IPS-NIHi7 (cell line): ENCODE results near the gene ELP4.
A peak's percentile ranks its signal among the peaks of the same experiment; 100 is the strongest.
"Not testable (repeated sequence)": the region's sequence is repeated elsewhere in the genome, so short reads cannot be mapped to it uniquely, and the experiment has no call there.

Source experiments
- DNase-seq: peaks from one replicate; pipeline ENCODE4 v3.0.0; 2012; ENCODE audit warnings: mixed read lengths; ENCODE audit errors: extremely low spot score

ELP4 gene

DNA sequence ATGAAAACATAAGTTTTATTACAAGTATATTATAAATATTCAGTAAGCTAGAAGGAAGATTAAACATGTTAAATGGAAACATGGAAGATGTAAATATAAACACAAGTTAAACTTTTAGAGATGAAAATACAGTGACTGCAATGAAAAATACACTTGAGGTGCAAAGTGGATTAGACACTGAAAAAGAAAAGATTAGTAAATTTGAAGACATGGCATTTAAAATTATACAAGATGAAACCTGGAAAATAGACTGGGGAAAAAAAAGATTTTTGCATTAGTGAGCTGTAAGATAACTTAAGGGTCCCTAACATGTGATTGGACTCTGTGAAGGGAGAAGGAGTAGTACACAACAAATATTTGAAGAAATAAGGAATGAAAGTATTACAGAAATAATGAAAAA is 33.3 kb downstream of the ELP4 start:
- DNase-seq: no peak

DNA sequence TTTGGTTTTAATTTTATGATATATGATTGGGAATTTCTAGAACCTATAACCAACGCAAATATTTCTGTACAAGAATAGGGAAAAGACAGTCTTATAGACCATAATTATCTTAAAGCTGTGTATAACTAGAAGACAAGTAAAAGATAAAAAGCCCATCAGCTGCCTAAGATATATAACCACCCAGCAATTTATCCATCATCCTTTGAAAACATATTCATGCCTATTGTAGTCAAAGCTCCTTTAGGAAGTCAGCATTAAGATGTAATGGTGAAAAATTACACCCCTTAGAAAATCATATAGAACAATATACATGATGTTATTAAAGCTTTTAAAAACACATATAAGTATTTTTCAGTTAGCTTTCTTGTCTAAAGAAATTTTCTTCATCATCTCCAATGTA is 46.4 kb downstream of the ELP4 start:
- DNase-seq: no peak

DNA sequence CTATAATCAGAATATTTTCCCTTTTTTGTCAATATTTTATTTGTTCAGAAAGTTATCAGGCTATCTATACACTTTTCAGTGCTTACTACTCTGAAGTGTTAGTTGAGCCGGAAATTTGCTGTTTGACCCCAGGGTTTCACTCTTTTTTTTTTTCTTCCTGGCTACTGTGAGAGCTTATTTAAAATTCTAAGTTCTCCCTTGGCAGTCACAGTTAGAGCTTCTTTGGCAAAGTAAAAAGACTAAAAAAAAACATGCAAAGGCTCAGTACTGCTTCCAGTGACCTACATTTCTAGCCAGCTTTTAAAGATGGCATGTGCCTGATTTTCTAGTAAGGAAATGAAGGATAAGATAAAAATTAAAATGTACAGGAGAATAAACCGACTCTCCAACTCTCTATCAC is 48.4 kb downstream of the ELP4 start:
- peak; percentile 8 for DNase-seq

DNA sequence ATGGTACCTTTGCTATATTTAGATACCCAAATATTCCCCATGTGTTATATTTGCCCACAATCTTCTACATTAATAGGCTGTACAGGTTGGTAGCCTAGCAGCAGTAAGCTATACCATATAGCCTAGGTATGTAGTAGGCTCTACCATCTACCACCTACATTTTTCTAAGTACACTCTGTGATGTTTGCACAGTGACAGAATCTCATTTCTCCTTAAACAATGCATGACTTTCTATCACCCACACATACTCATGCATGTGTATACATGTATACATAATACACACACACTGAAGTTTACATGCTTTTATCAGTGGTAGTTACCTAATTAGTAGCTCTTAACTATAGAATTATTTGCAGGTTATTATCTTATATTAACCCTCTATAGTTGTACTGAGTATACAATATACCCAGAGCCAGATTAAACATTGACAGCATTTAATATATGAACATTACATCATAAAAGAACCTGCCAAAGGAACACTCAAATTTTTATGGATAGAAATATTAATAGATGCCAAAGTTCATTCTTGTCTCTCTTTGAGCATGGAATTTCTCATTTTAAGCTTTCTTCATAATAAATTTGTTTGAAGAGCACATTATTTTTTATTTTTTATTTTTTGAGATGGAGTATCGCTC is 51.4 kb downstream of the ELP4 start:
- DNase-seq: no peak

DNA sequence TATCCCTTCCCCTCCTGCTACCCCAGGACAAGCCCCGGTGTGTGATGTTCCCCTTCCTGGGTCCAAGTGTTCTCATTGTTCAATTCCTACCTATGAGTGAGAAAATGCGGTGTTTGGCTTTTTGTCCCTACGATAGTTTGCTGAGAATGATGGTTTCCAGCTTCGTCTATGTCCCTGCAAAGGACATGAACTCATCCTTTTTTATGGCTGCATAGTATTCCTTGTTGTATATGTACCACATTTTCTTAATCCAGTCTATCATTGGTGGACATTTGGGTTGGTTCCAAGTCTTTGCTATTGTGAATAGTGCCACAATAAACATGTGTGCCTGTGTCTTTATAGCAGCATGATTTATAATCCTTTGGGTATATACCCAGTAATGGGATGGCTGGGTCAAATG is 55.0 kb downstream of the ELP4 start:
- DNase-seq: not testable (repeated sequence)

DNA sequence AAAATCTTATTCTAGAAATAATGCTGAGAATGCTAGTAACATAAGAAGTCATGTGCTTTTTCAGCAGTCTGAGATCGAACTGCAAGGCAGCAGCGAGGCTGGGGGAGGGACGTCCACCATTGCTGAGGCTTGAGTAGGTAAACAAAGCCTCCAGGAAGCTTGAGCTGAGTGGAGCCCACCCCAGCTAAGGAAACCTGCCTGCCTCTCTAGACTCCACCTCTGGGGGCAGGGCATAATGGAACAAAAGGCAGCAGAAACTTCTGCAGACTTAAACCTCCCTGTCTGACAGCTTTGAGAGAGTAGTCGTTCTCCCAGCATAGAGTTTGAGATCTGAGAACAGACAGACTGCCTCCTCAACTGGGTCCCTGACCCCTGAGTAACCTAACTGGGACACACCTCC is 64.6 kb downstream of the ELP4 start:
- peak; percentile 20 for DNase-seq

DNA sequence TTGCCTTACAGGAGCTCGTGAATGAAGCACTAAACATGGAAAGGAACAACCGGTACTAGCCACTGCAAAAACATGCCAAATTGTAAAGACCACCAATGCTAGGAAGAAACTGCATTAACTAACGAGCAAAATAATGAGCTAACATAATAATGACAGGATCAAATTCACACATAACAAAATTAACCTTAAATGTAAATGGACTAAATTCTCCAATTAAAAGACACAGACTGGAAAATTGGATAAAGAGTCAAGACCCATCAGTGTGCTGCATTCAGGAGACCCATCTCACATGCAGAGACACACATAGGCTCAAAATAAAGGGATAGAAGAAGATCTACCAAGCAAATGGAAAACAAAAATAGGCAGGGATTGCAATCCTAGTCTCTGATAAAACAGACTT is 66.2 kb downstream of the ELP4 start:
- DNase-seq: not testable (repeated sequence)

DNA sequence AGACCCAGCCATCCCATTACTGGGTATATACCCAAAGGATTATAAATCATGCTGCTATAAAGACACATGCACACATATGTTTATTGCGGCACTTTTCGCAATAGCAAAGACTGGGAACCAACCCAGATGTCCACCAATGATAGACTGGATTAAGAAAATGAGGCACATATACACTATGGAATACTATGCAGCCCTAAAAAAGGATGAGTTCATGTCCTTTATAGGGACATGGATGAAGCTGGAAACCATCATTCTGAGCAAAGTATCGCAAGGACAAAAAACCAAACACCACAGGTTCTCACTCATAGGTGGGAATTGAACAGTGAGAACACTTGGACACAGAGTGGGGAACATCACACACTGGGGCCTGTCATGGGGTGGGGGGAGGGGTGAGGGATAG is 69.8 kb downstream of the ELP4 start:
- DNase-seq: not testable (repeated sequence)

DNA sequence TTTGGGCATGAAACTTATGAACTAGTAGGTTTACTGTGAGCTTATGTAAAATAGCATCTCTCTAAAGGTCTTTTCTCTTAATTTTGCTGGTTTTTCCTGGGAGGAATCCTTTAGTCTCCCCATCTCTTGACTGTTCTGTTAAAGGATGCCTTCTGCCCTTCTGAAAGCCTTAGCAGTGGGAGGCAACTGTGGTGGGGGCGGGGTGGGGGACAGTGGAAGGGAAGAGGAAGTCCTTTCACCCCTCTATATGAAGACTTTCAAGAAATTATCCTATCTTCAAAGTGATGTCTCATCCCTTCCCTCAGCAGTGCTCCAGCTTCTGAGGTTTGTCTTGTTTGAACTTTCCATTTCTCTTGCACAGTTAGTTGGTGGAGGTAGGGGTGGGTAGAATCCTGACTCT is 73.1 kb downstream of the ELP4 start:
- peak; percentile 12 for DNase-seq

DNA sequence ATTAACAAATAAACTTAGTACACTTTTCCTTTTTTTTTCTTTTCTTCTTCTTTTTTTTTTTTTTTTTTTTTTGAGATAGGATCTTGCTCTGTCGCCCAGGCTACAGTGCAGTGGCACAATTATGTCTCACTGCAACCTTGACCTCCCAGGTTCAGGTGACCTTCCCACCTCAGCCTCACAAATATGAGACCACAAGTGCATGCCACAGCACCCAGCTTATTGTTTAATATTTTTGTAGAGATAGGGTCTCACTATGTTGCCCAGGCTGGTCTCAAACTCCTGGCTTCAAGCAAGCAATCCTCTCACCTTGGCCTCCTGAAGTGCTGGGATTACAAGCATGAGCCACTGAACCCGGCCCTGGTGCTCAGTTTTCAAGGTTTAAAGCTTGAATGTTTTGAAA is 88.9 kb downstream of the ELP4 start:
- no peak for DNase-seq

DNA sequence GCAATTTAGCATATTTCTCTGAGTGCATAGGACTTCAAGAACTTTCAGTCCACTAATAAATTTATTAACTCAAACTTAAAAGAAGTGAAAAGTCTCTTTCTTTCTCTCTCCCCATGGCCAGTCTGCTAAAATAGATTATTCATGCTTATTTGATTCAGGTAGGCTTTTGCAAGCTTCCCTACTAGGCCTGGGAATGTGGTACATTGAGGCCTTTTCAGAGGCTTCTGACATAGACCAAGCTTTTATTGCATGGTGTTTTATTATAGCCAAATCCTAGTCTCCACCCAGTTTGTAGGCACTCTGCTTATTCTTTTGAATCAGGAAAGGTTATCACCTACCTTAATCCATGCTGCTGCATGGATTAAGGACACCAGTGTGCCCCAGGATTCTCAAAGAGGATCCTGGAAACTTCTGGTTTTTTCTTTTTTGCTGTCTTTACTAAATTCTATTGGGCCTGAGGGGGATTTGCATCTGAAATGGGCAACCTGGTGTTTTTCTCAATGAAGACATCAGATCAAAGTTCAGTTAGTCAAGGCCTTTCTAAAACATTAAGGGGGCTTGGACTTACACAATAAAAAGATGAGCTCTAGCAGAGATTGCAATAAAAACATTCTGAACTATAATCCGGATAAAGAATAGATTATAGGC is 92.2 kb downstream of the ELP4 start:
- no peak for DNase-seq

DNA sequence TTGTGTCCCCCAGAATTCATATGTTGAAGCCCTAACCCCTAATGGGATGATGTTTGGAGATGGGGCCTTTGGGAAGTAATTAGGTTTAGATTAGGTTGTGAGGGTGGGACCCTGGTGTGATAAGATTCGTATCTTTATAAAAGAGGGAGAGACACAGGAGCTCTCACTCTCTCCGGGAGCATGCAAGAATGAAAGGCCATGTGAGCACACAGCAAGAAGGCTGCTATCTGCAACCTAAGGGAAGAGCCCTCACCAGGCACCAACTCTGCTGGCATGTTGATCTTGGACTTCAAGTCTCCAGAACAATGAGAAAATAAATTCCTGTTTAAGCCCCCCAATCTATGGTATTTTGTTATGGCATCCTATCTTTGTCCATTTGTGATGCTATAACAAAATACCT is 97.3 kb downstream of the ELP4 start:
- no peak for DNase-seq

DNA sequence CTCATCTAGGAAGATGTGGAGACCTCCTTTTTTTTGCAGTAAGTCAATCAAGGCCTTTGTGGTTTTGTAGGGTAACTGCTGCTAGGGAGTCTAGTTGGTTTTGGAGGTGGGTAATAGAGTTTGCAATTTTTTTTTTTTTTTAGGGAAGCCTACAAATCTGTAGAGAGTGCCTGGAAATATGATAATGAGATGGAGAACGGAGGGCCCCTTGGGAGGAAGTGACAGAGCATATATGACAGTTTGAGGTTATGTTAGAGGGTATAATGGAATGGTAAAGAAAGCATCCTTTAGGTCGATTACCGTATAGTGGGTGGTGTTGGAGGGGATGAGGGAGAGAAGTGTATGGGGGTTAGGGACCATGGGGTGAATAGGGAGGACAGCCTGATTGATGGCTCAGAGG is 98.3 kb downstream of the ELP4 start:
- no peak for DNase-seq

DNA sequence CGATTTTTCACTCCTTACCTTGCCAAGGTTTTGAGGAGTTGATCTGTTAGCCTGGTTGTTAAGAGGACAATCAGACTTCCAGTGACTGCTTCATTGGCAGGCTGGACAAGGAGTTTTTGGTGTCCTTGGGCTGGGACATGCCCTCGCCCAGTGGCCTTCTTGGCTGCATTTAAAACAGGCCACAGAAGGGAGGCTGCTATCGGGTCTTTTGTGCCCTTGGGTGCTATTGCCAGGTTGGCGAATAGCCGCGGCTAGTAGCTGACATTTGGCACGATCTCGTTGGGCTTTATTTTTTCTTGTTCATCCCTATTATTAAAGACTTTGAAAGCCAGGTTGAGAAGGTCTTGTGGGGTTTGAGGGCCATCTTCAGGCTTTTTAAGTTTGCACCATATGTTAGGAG is 99.4 kb downstream of the ELP4 start:
- DNase-seq: no peak

DNA sequence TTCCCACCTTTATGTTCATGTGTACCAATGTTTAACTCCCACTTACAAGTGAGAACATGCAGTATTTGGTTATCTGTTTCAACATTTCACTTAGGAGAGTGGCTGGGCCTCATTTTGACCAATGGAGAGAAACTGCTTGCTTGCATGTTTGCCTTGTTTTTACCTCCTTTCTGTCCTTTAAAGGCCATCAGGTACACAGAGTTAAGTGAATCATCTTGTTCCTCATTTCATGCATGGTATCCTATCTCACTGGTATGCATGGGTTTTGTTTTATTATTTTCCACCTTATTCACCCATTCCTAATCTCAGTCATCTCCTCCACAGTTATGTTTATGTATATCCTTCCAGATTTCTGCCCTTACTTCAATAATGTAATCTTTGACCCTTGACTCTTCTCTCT is 101.0 kb downstream of the ELP4 start:
- DNase-seq: no peak

DNA sequence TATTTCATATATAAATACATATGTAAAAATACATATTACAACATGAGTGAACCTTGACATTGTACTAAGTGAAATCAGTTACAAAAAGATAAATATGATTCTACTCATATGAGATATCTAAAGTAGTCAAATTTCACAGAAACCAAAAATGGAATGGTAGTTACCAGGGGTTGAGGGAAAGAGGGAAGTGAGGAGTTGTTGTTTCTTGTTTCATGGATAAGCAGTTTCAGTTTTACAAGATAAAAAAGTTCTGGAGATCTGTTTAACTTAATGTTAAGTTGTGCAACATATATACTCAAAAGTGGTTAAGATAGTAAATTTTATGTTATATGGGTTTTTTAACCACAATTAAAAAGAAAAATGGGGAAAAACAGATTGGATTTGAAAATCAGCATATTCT is 107.7 kb downstream of the ELP4 start:
- DNase-seq: no peak

DNA sequence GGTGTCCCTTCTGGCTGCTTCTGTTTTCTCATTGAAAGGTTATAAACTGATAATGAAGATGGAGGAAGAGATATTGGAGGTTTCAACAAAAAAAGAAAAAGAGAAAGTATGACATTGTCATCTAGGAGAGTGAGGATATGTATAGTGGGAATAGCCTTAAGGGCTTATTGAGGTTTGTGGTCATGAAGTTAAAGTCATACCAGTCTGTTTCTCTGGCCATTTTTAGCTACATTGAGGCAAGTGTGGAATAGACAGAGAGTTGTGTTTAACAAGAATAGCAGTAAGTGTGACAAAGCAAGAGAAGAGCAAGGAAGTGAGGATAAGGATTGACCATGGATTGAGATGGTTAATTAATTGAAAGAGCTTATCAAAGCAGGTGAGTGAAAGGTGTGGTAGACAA is 110.4 kb downstream of the ELP4 start:
- no peak for DNase-seq

DNA sequence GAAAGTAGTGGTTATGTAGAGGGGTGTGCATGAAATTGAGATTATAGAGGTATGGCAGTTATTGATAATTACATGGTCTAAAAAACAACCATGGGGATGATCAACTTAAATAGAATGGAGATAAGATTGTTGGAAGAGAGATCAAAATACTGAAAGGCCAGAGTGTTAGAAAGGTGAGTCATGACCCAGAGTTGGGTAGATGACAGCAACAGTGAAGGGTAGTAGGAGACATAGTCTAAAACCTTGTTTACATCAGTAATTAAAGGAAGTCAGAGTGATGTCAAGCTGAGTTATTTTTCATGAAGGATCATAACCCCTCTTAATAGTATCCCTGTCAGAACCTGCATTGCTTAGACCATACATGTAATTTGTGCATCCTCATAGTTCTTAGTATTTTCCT is 110.9 kb downstream of the ELP4 start:
- no peak for DNase-seq

DNA sequence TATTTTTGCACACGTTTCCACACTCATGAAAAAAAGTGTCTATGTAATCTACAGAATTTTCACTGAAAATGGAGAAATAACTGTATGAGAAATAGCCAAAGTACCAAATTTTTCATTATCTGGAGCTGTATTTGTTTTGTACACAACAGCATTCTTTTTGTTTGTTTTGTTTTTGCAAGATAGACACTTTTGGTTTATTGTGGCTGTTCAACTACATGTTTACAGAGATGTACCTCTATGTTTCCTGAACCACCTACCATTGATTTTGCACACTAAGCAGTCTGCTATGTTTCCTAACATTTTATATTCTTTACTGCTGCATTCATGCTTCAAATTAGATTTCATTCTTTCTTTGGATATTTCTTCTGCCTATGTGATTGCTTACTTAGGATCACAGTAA is 116.3 kb downstream of the ELP4 start:
- no peak for DNase-seq

DNA sequence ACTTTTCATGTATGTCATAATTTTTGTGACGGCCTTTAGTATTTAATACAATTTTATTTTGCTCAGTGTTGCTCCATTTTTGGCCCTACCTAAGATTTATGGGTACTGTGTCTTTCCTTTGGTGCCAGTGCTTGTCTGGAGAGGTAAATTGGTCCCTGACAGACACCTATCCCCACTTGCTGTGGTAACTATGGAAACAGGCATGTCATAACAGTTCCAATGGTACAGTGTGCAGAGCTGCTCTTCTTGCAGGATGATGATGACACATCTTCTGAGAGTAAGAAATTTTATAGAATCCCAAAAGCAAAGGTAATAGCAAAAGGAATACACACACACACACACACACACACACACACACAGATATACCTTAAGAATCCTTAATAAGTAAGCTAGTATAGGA is 118.5 kb downstream of the ELP4 start:
- no peak for DNase-seq

DNA sequence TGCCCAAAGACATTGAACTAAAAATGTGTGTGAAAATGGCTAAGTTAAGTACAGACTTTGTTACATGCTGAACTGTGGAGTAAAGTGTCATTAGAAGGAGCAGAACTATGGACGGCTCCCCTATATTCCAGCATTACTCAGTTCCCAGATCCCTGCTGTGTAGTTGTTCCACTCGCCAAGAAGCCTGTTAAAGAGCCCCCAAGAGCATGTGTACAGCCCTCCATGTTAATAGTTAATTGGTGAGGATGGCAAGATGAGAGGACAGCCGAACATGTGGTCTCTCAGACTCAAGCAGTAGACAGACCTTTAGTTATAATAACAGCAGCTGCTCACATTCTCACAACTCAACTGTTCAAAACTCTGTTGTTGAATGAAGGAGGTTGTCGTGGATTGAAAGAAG is 127.4 kb downstream of the ELP4 start:
- no peak for DNase-seq

DNA sequence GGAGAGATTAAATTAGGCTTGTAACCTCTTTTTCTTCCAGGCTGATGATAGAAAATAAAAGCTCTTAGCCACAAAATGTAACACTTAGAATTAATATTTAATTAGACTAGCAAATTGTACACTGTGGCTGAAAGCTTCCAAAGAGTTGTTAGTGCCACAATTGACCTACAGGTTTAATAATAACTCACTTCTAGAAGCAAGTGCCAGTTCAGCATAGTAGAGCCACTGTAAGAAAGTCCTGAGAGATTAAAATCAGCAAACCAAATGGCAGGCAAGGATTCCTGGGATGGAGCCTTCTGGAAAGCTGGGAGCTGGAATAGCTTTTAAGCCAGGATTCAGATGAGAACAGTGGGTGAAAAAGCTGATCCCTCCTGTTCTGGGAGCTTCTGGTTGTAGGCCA is 131.0 kb downstream of the ELP4 start:
- no peak for DNase-seq

DNA sequence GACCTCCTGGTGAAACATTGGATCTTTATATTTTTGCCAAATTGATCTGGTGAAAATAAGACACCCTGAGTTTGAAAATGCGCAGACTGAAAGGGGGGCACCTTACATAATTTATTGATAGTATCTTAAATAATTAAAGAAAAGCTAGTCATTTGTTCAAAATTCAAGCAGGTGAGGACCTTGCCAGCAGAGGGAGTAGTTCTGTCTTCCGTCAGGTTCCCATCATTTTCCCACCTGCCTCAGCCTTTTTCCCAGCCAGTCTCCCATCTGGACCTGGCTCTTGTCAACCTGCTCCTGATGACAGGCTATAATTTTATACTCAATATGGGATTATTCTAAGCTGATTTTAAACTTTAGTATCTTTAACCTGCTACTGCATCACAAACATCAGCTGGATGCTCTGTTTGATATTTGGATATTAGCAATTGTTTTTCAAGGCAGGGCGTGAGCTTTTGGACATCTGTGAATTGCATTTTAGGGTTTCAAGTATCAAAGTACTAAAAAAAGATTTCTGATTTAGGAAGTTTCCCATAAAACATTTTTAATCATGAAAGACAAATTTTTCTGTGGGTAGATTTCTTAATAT is 132.0 kb downstream of the ELP4 start:
- peak; percentile 58 for DNase-seq

DNA sequence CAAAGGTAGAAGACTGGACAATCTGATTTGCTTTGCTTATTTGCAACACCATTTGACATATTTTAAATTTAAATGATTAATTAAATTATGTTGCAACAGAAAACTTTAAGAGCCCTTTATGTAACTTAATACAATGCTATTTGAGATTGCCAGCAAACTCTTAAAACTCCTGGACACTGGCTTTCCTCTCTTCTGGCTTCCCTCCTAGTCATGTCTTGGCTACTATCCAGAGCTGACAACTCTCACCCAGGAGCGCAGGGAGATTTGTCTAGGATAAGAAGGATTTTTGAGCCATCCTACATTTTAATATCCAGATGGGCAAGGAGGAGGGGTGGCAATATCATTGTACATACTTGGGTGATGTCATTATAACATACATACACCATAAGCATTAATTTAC is 134.3 kb downstream of the ELP4 start:
- DNase-seq: no peak
